ENCODE measurements around the gene COL15A1.

Gene COL15A1

GRCh38 chr9:99070681-99071080, 127.0 kb downstream of the COL15A1 start:
- in situ Hi-C loops (cut with HindIII; ENCODE audit: low sequenced_read_pairs), result loop anchor here (5.0 kb wide), 1 partner anchor 52 kb away; no protein-coding TSS in a partner anchor

- in situ Hi-C loops (cut with HindIII; ENCODE audit: low sequenced_read_pairs), result loop anchor here (5.0 kb wide), 1 partner anchor 51 kb away; no protein-coding TSS in a partner anchor
Observed at GRCh38 chr9:99071313-99072039, 127.8 kb downstream of the COL15A1 start.

- in situ Hi-C loops (cut with HindIII; ENCODE audit: low sequenced_read_pairs), result loop anchor here (5.0 kb wide), 1 partner anchor 50 kb away; no protein-coding TSS in a partner anchor
Observed at GRCh38 chr9:99072040-99072394, 128.3 kb downstream of the COL15A1 start.

GRCh38 chr9:99073347-99073746, 129.6 kb downstream of the COL15A1 start:
- in situ Hi-C loops (cut with HindIII; ENCODE audit: low sequenced_read_pairs), result loop anchor here (5.0 kb wide), 1 partner anchor 49 kb away; no protein-coding TSS in a partner anchor

- in situ Hi-C loops (cut with HindIII; ENCODE audit: low sequenced_read_pairs), result loop anchor here (5.0 kb wide), 1 partner anchor 48 kb away; no protein-coding TSS in a partner anchor
Observed at GRCh38 chr9:99073985-99074901, 130.5 kb downstream of the COL15A1 start.

GRCh38 chr9:99074902-99075245, 131.2 kb downstream of the COL15A1 start:
- in situ Hi-C loops (cut with HindIII; ENCODE audit: low sequenced_read_pairs), result loop anchor here (5.0 kb wide), 1 partner anchor 47 kb away; no protein-coding TSS in a partner anchor

- in situ Hi-C loops (cut with HindIII; ENCODE audit: low sequenced_read_pairs), result no loop called here
Observed at GRCh38 chr9:99075246-99075912, 131.7 kb downstream of the COL15A1 start.

GRCh38 chr9:99076030-99076429, 132.3 kb downstream of the COL15A1 start:
- in situ Hi-C loops (cut with HindIII; ENCODE audit: low sequenced_read_pairs), result no loop called here

- in situ Hi-C loops (cut with HindIII; ENCODE audit: low sequenced_read_pairs), result no loop called here
Observed at GRCh38 chr9:99076483-99077171, 132.9 kb downstream of the COL15A1 start.

- in situ Hi-C loops (cut with HindIII; ENCODE audit: low sequenced_read_pairs), result no loop called here
Observed at GRCh38 chr9:99078717-99079116, 135.0 kb downstream of the COL15A1 start.

GRCh38 chr9:99079542-99079941, 135.8 kb downstream of the COL15A1 start:
- in situ Hi-C loops (cut with HindIII; ENCODE audit: low sequenced_read_pairs), result no loop called here

- in situ Hi-C loops (cut with HindIII; ENCODE audit: low sequenced_read_pairs), result no loop called here
Observed at GRCh38 chr9:99083051-99083450, 139.3 kb downstream of the COL15A1 start.

- in situ Hi-C loops (cut with HindIII; ENCODE audit: low sequenced_read_pairs), result no loop called here
Observed at GRCh38 chr9:99085949-99086948, 142.5 kb downstream of the COL15A1 start.

- in situ Hi-C loops (cut with HindIII; ENCODE audit: low sequenced_read_pairs), result no loop called here
Observed at GRCh38 chr9:99087462-99087861, 143.8 kb downstream of the COL15A1 start.

- in situ Hi-C loops (cut with HindIII; ENCODE audit: low sequenced_read_pairs), result no loop called here
Observed at GRCh38 chr9:99090336-99091130, 146.8 kb downstream of the COL15A1 start.

- in situ Hi-C loops (cut with HindIII; ENCODE audit: low sequenced_read_pairs), result no loop called here
Observed at GRCh38 chr9:99092643-99093491, 149.2 kb downstream of the COL15A1 start.

- in situ Hi-C loops (cut with HindIII; ENCODE audit: low sequenced_read_pairs), result no loop called here
Observed at GRCh38 chr9:99093492-99093791, 149.7 kb downstream of the COL15A1 start.

GRCh38 chr9:99095565-99095964, 151.9 kb downstream of the COL15A1 start:
- in situ Hi-C loops (cut with HindIII; ENCODE audit: low sequenced_read_pairs), result no loop called here

Measured in endothelial cell of hepatic sinusoid (primary cell).